ENCODE data around the gene GSK3B. TPM values are rescaled to one million over a fixed set of nuclear protein-coding genes. Genes with fewer than 3 reads are reported as not detected.

Gene GSK3B
- total and polyA plus RNA-seq, 9 donors = 15.3 to 30.7 (median 27.0) TPM

DNA sequence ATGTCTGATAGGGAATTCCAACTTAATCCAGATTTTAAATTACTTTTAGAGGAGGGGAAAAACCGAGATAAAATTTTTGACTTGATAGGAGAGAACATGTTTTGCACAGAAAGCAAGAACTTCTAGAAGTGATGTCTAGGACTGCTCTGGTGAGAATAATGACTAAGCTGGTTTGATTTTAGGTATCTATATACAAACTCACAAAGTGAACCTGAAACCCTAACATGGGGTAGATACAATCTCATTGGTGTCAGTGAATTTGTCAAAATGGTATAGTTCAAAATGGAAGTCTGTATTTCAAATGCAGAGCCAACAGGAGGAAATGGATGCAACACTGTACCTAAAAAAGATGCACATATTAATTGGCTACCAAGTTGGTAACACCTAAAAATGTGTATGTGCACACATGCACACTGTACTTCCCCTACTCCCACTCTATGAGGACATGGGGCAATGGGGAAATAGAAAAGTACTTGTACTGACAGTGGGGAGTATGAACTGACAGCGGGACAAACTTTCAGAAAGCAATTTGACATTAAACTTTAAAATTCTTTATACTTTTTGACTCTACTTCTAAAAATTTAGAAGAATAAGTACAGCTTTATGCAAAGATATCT is 259.4 kb downstream of the GSK3B start:
- no peak overlapping the region for H3K4me3 ChIP-seq (ENCODE audit: low read length)
- H3K27ac ChIP-seq (ENCODE audit: low read length) = no peak overlapping the region
- peaks cover 2% of the 10 kb centered on the region for H3K36me3 ChIP-seq (ENCODE audit: control insufficient read depth, insufficient read depth, low read length)
- H3K27me3 ChIP-seq (ENCODE audit: control insufficient read depth, insufficient read depth, low read length) = no peaks in the 10 kb centered on the region
- DNase-seq = no peak
- WGBS (ENCODE audit: insufficient coverage) = no CpG with 5 or more reads among the region's 2 CpGs
- no peaks in the 10 kb centered on the region for H3K9me3 ChIP-seq (replicated peaks; ENCODE audit: control insufficient read depth, low read depth, low read length)
- H3K4me1 ChIP-seq (ENCODE audit: control insufficient read depth, insufficient read depth, low read length) = no peaks in the 10 kb centered on the region

DNA sequence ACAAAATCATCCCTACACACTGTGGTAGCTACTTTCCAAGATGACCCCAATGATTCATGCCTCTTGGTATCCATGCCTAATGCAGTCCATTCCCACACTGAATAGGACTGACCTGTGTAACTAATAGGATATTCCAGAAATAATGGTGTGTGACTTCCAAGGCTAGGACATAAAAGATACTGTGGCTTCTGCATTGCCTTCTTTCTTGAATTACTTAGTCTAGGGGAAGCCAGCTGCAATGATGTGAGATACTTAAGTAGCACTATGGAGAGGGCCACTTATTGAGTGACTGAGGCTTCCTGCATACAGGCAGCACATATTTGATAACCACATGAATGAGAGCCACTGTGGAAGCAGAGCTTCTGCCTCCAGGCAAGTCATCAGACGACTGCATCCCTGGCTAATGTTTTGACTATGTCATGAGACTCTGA is 262.3 kb downstream of the GSK3B start:
- Histone ChIP-seq H3K36me3 (ENCODE audit: control insufficient read depth, insufficient read depth, low read length) (no peaks in the 10 kb centered on the region), H3K27me3 (ENCODE audit: control insufficient read depth, insufficient read depth, low read length) (no peaks in the 10 kb centered on the region), H3K9me3 (replicated peaks; ENCODE audit: control insufficient read depth, low read depth, low read length) (no peaks in the 10 kb centered on the region), H3K27ac (ENCODE audit: low read length) (no peak overlapping the region), H3K4me3 (ENCODE audit: low read length) (no peak overlapping the region), H3K4me1 (ENCODE audit: control insufficient read depth, insufficient read depth, low read length) (peaks cover 2% of the 10 kb centered on the region)
- WGBS (ENCODE audit: insufficient coverage) = no CpG with 5 or more reads among the region's 1 CpG
- no peak for DNase-seq

DNA sequence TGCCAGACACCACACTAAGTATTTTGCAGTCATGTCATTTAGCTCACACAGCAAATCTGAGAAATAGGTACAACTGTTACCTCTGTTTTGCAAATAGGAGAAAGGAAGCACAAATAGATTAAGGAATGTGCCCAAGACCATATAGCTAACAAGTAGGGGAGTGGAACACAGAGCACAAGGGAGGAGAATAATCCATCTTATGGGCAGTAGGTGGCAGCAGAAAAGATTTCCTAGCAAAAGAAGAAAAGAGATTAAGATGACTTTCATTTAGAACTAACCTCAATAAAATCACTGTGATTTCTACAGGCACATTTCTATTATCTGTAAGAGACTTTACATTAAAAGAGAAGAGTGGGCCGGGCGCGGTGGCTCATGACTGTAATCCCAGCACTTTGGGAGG is 263.2 kb downstream of the GSK3B start:
- Histone ChIP-seq H3K27me3 (ENCODE audit: control insufficient read depth, insufficient read depth, low read length) (no peaks in the 10 kb centered on the region), H3K4me3 (ENCODE audit: low read length) (no peak overlapping the region), H3K27ac (ENCODE audit: low read length) (no peak overlapping the region), H3K36me3 (ENCODE audit: control insufficient read depth, insufficient read depth, low read length) (no peaks in the 10 kb centered on the region), H3K9me3 (replicated peaks; ENCODE audit: control insufficient read depth, low read depth, low read length) (no peaks in the 10 kb centered on the region), H3K4me1 (ENCODE audit: control insufficient read depth, insufficient read depth, low read length) (peaks cover 2% of the 10 kb centered on the region)
- no peak for DNase-seq
- WGBS (ENCODE audit: insufficient coverage) = no CpG with 5 or more reads among the region's 3 CpGs

DNA sequence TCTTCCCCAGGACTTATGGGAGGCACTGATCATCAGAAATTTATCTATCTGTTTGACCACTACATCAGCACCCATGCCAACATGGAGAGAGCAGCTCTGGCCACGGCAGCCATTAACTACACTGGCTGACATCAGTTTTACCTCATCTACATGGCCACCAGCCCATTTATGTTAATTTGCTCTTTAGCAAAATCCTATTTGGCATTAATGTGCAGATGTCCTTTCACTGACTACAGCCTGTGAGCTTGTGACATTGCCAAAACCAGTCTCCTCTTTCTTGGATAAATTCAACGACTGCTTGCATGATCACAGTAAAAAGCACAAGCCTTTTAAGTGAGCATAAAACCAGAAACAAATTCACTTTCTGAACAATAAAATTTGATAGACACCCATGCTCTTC is 264.8 kb downstream of the GSK3B start:
- no peaks in the 10 kb centered on the region for H3K9me3 ChIP-seq (replicated peaks; ENCODE audit: control insufficient read depth, low read depth, low read length)
- H3K4me1 ChIP-seq (ENCODE audit: control insufficient read depth, insufficient read depth, low read length) = peaks cover 2% of the 10 kb centered on the region
- H3K27ac ChIP-seq (ENCODE audit: low read length) = no peak overlapping the region
- peak; percentile 43 for DNase-seq
- peaks cover 4% of the 10 kb centered on the region for H3K36me3 ChIP-seq (ENCODE audit: control insufficient read depth, insufficient read depth, low read length)
- no peaks in the 10 kb centered on the region for H3K27me3 ChIP-seq (ENCODE audit: control insufficient read depth, insufficient read depth, low read length)
- WGBS (ENCODE audit: insufficient coverage) = 29% methylated on average over 1 of the region's 2 CpGs
- no peak overlapping the region for H3K4me3 ChIP-seq (ENCODE audit: low read length)

DNA sequence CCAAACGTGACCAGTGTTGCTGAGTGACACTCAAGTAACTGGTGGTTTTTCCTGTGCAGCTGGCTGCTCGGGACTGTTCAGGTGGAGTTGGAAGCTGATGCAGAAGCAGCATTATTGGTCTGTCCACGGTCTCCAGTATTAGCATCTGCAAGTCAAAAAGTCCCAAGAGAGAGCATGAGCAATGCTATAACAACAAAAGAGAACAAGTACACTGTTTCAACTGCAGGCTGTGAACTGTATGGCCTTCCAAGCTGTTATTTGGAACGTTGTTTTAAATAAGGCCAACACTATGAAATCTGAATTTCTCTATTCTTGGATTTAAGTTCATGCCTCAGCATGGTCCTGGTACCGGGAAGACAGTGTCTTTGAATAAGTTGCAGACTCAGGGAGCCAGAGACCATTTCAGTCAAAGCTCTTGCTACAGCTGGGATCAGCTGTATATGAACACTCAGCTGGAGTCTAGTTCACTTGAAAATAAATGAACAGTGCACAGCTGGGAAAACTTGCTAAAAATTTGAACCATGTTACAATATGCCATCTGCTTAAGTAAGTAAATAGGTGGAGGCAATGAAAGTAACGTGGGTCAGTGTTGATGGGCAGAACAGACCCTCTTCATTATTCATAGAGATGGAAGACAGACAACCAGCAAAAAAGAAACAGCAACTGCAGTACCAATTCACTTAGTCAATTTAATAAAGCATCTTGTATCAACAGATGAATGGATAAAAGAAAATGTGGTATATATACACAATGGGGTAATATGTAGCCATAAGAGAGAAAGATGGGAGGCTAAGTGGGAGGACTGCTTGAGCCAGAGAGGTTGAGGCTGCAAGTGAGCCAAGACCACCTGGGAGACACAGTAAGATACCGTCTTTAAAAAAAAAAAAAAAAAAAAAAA is 267.3 kb downstream of the GSK3B start:
- H3K27me3 ChIP-seq (ENCODE audit: control insufficient read depth, insufficient read depth, low read length) = no peaks in the 10 kb centered on the region
- no peak overlapping the region for H3K27ac ChIP-seq (ENCODE audit: low read length)
- DNase-seq = peak; percentile 59
- peaks cover 5% of the 10 kb centered on the region for H3K36me3 ChIP-seq (ENCODE audit: control insufficient read depth, insufficient read depth, low read length)
- H3K4me3 ChIP-seq (ENCODE audit: low read length) = no peak overlapping the region
- WGBS (ENCODE audit: insufficient coverage) = 52% methylated on average over 4 of the region's 7 CpGs
- H3K4me1 ChIP-seq (ENCODE audit: control insufficient read depth, insufficient read depth, low read length) = peaks cover 2% of the 10 kb centered on the region
- H3K9me3 ChIP-seq (replicated peaks; ENCODE audit: control insufficient read depth, low read depth, low read length) = no peaks in the 10 kb centered on the region

DNA sequence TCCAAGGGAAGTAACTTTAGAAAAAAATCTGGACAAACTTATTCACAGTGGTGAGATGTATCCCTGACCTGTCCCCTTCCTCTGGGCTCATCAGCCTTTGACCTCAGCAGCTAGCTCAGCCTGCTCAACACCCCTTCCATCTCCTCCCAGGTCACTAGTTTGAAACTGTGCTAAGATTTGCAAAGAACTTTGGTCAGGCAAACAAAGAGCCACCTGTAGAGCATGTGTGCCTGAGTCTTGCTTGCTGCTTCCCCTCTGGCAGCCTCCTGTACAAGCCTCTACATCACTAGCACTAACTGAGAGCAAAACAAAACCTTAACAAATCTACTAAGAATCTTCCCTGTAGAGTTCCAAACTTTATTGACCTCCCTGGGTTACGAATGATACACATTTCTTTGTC is 268.4 kb downstream of the GSK3B start:
- Histone ChIP-seq H3K4me1 (ENCODE audit: control insufficient read depth, insufficient read depth, low read length) (peaks cover 2% of the 10 kb centered on the region), H3K36me3 (ENCODE audit: control insufficient read depth, insufficient read depth, low read length) (peaks cover 5% of the 10 kb centered on the region), H3K4me3 (ENCODE audit: low read length) (no peak overlapping the region), H3K27me3 (ENCODE audit: control insufficient read depth, insufficient read depth, low read length) (no peaks in the 10 kb centered on the region), H3K27ac (ENCODE audit: low read length) (no peak overlapping the region), H3K9me3 (replicated peaks; ENCODE audit: control insufficient read depth, low read depth, low read length) (no peaks in the 10 kb centered on the region)
- no peak for DNase-seq
- 100% methylated on average over 1 of the region's 1 CpG for WGBS (ENCODE audit: insufficient coverage)

DNA sequence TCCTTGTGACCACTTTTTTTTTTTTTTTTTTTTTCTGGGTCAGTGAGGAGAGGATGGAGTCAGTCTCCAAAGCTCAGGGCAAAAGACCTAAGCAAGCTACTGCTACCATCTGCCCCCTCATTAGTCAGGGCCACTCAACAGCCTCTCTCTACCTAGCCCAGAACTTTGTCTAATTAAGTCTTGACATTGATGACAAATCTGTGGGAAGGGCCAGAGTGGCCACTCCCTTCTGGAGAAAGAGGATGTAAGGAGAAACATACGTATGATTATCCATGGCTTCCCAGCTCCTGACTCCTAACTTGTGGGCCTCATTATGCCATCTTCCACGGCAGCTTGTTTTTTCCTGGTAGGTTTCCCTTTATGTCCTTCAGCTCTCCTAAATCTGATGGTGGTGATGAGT is 274.4 kb downstream of the GSK3B start:
- peaks cover 4% of the 10 kb centered on the region for H3K36me3 ChIP-seq (ENCODE audit: control insufficient read depth, insufficient read depth, low read length)
- DNase-seq = no peak
- no peaks in the 10 kb centered on the region for H3K9me3 ChIP-seq (replicated peaks; ENCODE audit: control insufficient read depth, low read depth, low read length)
- H3K4me3 ChIP-seq (ENCODE audit: low read length) = no peak overlapping the region
- H3K4me1 ChIP-seq (ENCODE audit: control insufficient read depth, insufficient read depth, low read length) = no peaks in the 10 kb centered on the region
- no peaks in the 10 kb centered on the region for H3K27me3 ChIP-seq (ENCODE audit: control insufficient read depth, insufficient read depth, low read length)
- no CpG with 5 or more reads among the region's 2 CpGs for WGBS (ENCODE audit: insufficient coverage)
- no peak overlapping the region for H3K27ac ChIP-seq (ENCODE audit: low read length)

DNA sequence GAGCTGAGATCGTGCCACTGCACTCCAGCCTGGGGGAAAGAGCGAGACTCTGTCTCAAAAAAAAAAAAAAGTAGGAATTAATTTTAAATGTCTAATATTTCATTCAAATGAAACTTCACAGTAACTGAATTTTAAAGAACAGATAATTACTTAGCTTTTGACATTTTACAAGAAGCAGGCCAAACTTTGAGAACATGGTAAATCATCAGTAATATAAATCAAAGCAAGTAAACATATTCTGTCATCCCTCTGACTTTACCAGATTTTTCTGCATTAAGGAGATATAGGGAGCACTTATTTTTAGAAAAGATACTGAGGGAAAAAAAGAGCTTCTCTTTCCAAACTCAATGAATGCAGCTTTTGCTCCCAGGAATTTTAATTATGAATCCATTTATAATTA is 275.3 kb downstream of the GSK3B start:
- no CpG with 5 or more reads among the region's 2 CpGs for WGBS (ENCODE audit: insufficient coverage)
- no peak overlapping the region for H3K4me3 ChIP-seq (ENCODE audit: low read length)

DNA sequence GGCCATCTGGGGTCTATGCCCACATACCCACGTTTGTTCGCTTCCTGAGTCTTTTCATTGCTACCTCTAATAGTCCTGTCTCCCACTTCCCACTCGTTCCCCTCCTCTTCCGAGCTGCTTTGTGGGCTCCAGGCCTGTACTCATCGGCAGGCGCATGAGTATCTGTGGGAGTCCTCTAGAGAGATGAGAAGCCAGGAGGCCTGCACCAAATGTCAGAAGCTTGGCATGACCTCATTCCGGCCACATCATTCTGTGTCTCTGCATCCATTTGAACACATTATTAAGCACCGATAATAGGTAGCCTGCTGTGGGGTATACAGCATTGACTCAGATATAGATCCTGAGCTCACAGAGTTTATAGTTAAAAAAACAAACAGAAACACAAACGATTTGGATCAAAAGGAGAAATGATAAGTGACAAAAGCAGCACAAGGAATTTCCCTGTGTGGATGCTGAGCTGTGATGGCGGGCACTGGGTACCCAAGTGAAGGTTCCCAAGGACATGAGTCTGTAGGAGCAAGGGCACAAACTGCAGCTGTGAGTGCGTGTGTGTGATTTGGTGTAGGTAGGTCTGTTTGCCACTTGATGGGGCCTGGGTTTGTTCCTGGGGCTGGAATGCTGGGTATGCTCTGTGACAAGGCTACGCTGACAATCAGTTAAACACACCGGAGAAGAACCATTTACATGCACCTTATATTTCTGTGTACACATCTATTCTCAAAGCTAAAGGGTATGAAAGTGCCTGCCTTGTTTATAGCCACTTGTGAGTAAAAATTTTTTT is 276.5 kb downstream of the GSK3B start:
- Histone ChIP-seq H3K9me3 (replicated peaks; ENCODE audit: control insufficient read depth, low read depth, low read length) (no peaks in the 10 kb centered on the region), H3K27ac (ENCODE audit: low read length) (no peak overlapping the region), H3K4me1 (ENCODE audit: control insufficient read depth, insufficient read depth, low read length) (no peaks in the 10 kb centered on the region), H3K27me3 (ENCODE audit: control insufficient read depth, insufficient read depth, low read length) (peaks cover 2% of the 10 kb centered on the region), H3K36me3 (ENCODE audit: control insufficient read depth, insufficient read depth, low read length) (no peaks in the 10 kb centered on the region), H3K4me3 (ENCODE audit: low read length) (no peak overlapping the region)
- 66% methylated on average over 4 of the region's 13 CpGs for WGBS (ENCODE audit: insufficient coverage)
- no peak for DNase-seq

More for the DNA sequence above, 275.3 kb downstream of the GSK3B start:
- Histone ChIP-seq H3K27ac (ENCODE audit: low read length) (no peak overlapping the region), H3K36me3 (ENCODE audit: control insufficient read depth, insufficient read depth, low read length) (peaks cover 2% of the 10 kb centered on the region), H3K9me3 (replicated peaks; ENCODE audit: control insufficient read depth, low read depth, low read length) (no peaks in the 10 kb centered on the region), H3K4me1 (ENCODE audit: control insufficient read depth, insufficient read depth, low read length) (no peaks in the 10 kb centered on the region), H3K27me3 (ENCODE audit: control insufficient read depth, insufficient read depth, low read length) (peaks cover 2% of the 10 kb centered on the region)
- DNase-seq = no peak

DNA sequence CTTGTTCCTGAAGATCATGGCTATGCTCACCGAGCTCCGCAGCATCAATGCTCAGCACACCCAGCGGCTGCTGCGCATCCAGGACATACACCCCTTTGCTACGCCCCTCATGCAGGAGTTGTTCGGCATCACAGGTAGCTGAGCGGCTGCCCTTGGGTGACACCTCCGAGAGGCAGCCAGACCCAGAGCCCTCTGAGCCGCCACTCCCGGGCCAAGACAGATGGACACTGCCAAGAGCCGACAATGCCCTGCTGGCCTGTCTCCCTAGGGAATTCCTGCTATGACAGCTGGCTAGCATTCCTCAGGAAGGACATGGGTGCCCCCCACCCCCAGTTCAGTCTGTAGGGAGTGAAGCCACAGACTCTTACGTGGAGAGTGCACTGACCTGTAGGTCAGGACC is 277.2 kb downstream of the GSK3B start:
- DNase-seq = no peak

More for the DNA sequence above, 277.2 kb downstream of the GSK3B start:
- H3K27ac ChIP-seq (ENCODE audit: low read length) = no peak overlapping the region
- H3K27me3 ChIP-seq (ENCODE audit: control insufficient read depth, insufficient read depth, low read length) = peaks cover 2% of the 10 kb centered on the region
- H3K4me1 ChIP-seq (ENCODE audit: control insufficient read depth, insufficient read depth, low read length) = no peaks in the 10 kb centered on the region
- H3K36me3 ChIP-seq (ENCODE audit: control insufficient read depth, insufficient read depth, low read length) = no peaks in the 10 kb centered on the region
- H3K4me3 ChIP-seq (ENCODE audit: low read length) = no peak overlapping the region
- 77% methylated on average over 12 of the region's 12 CpGs for WGBS (ENCODE audit: insufficient coverage)
- no peaks in the 10 kb centered on the region for H3K9me3 ChIP-seq (replicated peaks; ENCODE audit: control insufficient read depth, low read depth, low read length)

Measured in muscle of leg (tissue), 11 donors.